ENCODE measurements around the gene SYTL3. TPM values are rescaled to one million over a fixed set of nuclear protein-coding genes. Genes with fewer than 3 reads are reported as not detected.
A peak's percentile ranks its signal among the peaks of the same experiment; 100 is the strongest.

SYTL3 gene
- total and polyA plus RNA-seq, 3 donors from 2014 or later, result 7.0 to 11.0 (median 10.2) TPM

- peak overlapping the region in 1 of 2 donors; percentile 13 for H3K27ac ChIP-seq
- H3K4me3 ChIP-seq, result no peak overlapping the region
- TF ChIP-seq CTCF (IDR thresholded peaks at IDR 0.05), result no peak
- TF ChIP-seq POLR2A (IDR thresholded peaks at IDR 0.05), result no peak
- no peaks in the 10 kb centered on the region for H3K36me3 ChIP-seq (ENCODE audit: low read depth, missing control alignments)
- intact Hi-C loops (cut with DNase I; ENCODE audit: low total_unique reads), result no loop called here
- H3K9me3 ChIP-seq, result no peaks in the 10 kb centered on the region
- DNase-seq, result no peak
- no peaks in the 10 kb centered on the region for H3K27me3 ChIP-seq
- 47 to 58% methylated on average over 27 of the region's 27 CpGs for WGBS, 2 donors
- H3K4me1 ChIP-seq, result peaks cover 3% of the 10 kb centered on the region
Observed at GRCh38 chr6:158662954-158663624, 13.2 kb downstream of the SYTL3 start.

GRCh38 chr6:158663625-158664165 lies 13.8 kb downstream of the SYTL3 start:
- Histone ChIP-seq H3K9me3 (no peaks in the 10 kb centered on the region), H3K27me3 (no peaks in the 10 kb centered on the region), H3K36me3 (ENCODE audit: low read depth, missing control alignments) (no peaks in the 10 kb centered on the region), H3K27ac (no peak overlapping the region), H3K4me1 (peaks cover 3% of the 10 kb centered on the region), H3K4me3 (no peak overlapping the region)
- DNase-seq, result no peak
- TF ChIP-seq POLR2A (IDR thresholded peaks at IDR 0.05) (no peak), CTCF (IDR thresholded peaks at IDR 0.05) (no peak)
- intact Hi-C loops (cut with DNase I; ENCODE audit: low total_unique reads), result no loop called here
- 64 to 66% methylated on average over 11 of the region's 11 CpGs for WGBS, 2 donors

GRCh38 chr6:158665332-158665731 lies 15.5 kb downstream of the SYTL3 start:
- no peak for DNase-seq
- H3K9me3 ChIP-seq, result no peaks in the 10 kb centered on the region
- peaks cover 3% of the 10 kb centered on the region for H3K4me1 ChIP-seq
- no peak overlapping the region for H3K27ac ChIP-seq
- H3K36me3 ChIP-seq (ENCODE audit: low read depth, missing control alignments), result no peaks in the 10 kb centered on the region
- TF ChIP-seq CTCF (IDR thresholded peaks at IDR 0.05) (no peak), POLR2A (IDR thresholded peaks at IDR 0.05) (no peak)
- intact Hi-C loops (cut with DNase I; ENCODE audit: low total_unique reads), result no loop called here
- H3K27me3 ChIP-seq, result no peaks in the 10 kb centered on the region
- H3K4me3 ChIP-seq, result no peak overlapping the region
- WGBS, 2 donors, result 90 to 95% methylated on average over 17 to 18 of the region's 18 CpGs

GRCh38 chr6:158666628-158667359 lies 16.9 kb downstream of the SYTL3 start:
- intact Hi-C loops (cut with DNase I; ENCODE audit: low total_unique reads), result no loop called here
- H3K27me3 ChIP-seq, result no peaks in the 10 kb centered on the region
- no peak overlapping the region for H3K4me3 ChIP-seq
- TF ChIP-seq POLR2A (IDR thresholded peaks at IDR 0.05), result no peak
- no peak for TF ChIP-seq CTCF (IDR thresholded peaks at IDR 0.05)
- WGBS, 2 donors, result 84 to 95% methylated on average over 14 of the region's 14 CpGs
- no peaks in the 10 kb centered on the region for H3K36me3 ChIP-seq (ENCODE audit: low read depth, missing control alignments)
- peaks cover 3% of the 10 kb centered on the region for H3K4me1 ChIP-seq
- no peak overlapping the region for H3K27ac ChIP-seq
- DNase-seq, result no peak
- H3K9me3 ChIP-seq, result no peaks in the 10 kb centered on the region
